CD4-positive, alpha-beta T cell (primary cell): ENCODE measurements around the gene ESCO1. TPM values are rescaled to one million over a fixed set of nuclear protein-coding genes. Genes with fewer than 3 reads are reported as not detected.

Experiments used
- ATAC-seq: fragments of 200-7000 bp; cut with Tn5 transposase; one replicate; pipeline ENCODE4 v1.10.0; 2022; ENCODE audit warnings: mild to moderate bottlenecking; ENCODE audit not compliant: poor library complexity
- CTCF ChIA-PET: fragments of 350-600 bp; sonication (Branson Sonifier 250); formaldehyde crosslinking; loops from one replicate; lab custom pipeline; 2021; ENCODE audit warnings: antibody characterized with exemption, inconsistent platforms; lab: Charles Lee
- POLR2A ChIA-PET: fragments of 350-600 bp; sonication (Branson Sonifier 250); formaldehyde crosslinking; loops from one replicate; lab custom pipeline; 2021; ENCODE audit warnings: antibody characterized with exemption, inconsistent platforms; lab: Charles Lee
- DNase-seq, 14 experiments: peaks; one replicate each; pipeline ENCODE4 v3.0.0-alpha.2; 2013 to 2020; ENCODE audit warnings: mixed read lengths in 2 of 14
- H3K27ac ChIP-seq, 2 donors: one replicate each; pipeline versions ENCODE4 v1.5.1 to v1.7.0; 2013; ENCODE audit warnings: low read length in 2 of 2, low read depth in 1 of 2, mild to moderate bottlenecking in 1 of 2
- H3K27me3 ChIP-seq, 2 experiments: 1 replicate in 1 of 2; 2 replicates in 1 of 2; pipeline versions ENCODE4 v1.6.1 to v1.7.0; 2013; ENCODE audit warnings: low read length in 2 of 2, control low read depth in 1 of 2, mild to moderate bottlenecking in 1 of 2, moderate library complexity in 1 of 2; ENCODE audit not compliant: insufficient read depth in 2 of 2, control insufficient read depth in 1 of 2
- H3K36me3 ChIP-seq: one replicate; pipeline ENCODE4 v1.6.1; 2013; ENCODE audit warnings: low read length, control low read depth; ENCODE audit not compliant: insufficient read depth
- H3K4me1 ChIP-seq: one replicate; pipeline ENCODE4 v1.6.1; 2013; ENCODE audit warnings: low read length, control low read depth; ENCODE audit not compliant: insufficient read depth
- H3K4me3 ChIP-seq: one replicate; pipeline ENCODE4 v1.5.1; 2013; ENCODE audit warnings: mild to moderate bottlenecking, low read length, moderate library complexity
- H3K9me3 ChIP-seq, 2 experiments: 1 replicate in 1 of 2; 2 replicates in 1 of 2; pipeline versions ENCODE4 v1.6.1 to v1.7.0; 2013; ENCODE audit warnings: low read length in 2 of 2, mild to moderate bottlenecking in 2 of 2, control low read depth in 1 of 2, moderate library complexity in 1 of 2; ENCODE audit not compliant: control insufficient read depth in 1 of 2, insufficient read depth in 1 of 2
- H3K27ac Mint-ChIP-seq: one replicate; pipeline ENCODE4 v1.8.0; 2020; ENCODE audit warnings: mixed read lengths
- H3K27me3 Mint-ChIP-seq: one replicate; pipeline ENCODE4 v1.8.0; 2021; ENCODE audit warnings: mixed read lengths
- H3K36me3 Mint-ChIP-seq: one replicate; pipeline ENCODE4 v1.8.0; 2021; ENCODE audit warnings: low read depth, mixed read lengths
- H3K4me1 Mint-ChIP-seq: one replicate; pipeline ENCODE4 v1.8.0; 2021; ENCODE audit warnings: low read depth, mixed read lengths
- H3K4me3 Mint-ChIP-seq: one replicate; pipeline ENCODE4 v1.8.0; 2020; ENCODE audit warnings: mild to moderate bottlenecking, mixed read lengths
- H3K9me3 Mint-ChIP-seq: one replicate; pipeline ENCODE4 v1.8.0; 2020; ENCODE audit warnings: mixed read lengths
- intact Hi-C, 2 experiments: fragments of 100-400 bp; cut with DNase I in 1 of 2; cut with micrococcal nuclease in 1 of 2; formaldehyde crosslinking; loops; one replicate each; pipeline versions ENCODE4 v1.15.1 to v1.9.0; 2023 to 2025; cut with DNase I, micrococcal nuclease
- total RNA-seq, 174 experiments: library from RNA in 2 of 174; stranded (reverse) in 2 of 174; gene quantifications; one replicate each; pipeline ENCODE4 v1.2.3 and lab custom pipeline; 2021 to 2026
- TF ChIP-seq, protein P1 (sequence below): fragments of 200-600 bp; IDR thresholded peaks from one replicate; pipeline ENCODE4 v1.8.0; 2022; ENCODE audit warnings: antibody characterized with exemption, mild to moderate bottlenecking

Gene ESCO1
- total RNA-seq, 2 experiments from 2014 or later: 31.7 to 32.8 TPM

GRCh38 chr18:21548647-21549046 lies 51.9 kb downstream of the ESCO1 start:
- ATAC-seq (no peak), DNase-seq (no peak)
- H3K4me1 ChIP-seq: no peaks in the 10 kb centered on the region
- peaks cover 84% of the 10 kb centered on the region for H3K36me3 Mint-ChIP-seq
- H3K4me1 Mint-ChIP-seq: peaks cover 8% of the 10 kb centered on the region
- intact Hi-C loops: no loop called here
- POLR2A ChIA-PET: interaction anchor here (1.3 kb wide), 1 partner anchor 52 kb away, joined by 4 read pairs; the partner anchor contains the start of gene ESCO1
- TF ChIP-seq, protein P1, sequence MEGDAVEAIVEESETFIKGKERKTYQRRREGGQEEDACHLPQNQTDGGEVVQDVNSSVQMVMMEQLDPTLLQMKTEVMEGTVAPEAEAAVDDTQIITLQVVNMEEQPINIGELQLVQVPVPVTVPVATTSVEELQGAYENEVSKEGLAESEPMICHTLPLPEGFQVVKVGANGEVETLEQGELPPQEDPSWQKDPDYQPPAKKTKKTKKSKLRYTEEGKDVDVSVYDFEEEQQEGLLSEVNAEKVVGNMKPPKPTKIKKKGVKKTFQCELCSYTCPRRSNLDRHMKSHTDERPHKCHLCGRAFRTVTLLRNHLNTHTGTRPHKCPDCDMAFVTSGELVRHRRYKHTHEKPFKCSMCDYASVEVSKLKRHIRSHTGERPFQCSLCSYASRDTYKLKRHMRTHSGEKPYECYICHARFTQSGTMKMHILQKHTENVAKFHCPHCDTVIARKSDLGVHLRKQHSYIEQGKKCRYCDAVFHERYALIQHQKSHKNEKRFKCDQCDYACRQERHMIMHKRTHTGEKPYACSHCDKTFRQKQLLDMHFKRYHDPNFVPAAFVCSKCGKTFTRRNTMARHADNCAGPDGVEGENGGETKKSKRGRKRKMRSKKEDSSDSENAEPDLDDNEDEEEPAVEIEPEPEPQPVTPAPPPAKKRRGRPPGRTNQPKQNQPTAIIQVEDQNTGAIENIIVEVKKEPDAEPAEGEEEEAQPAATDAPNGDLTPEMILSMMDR: no peak
- H3K27me3 ChIP-seq: no peaks in the 10 kb centered on the region
- H3K27ac Mint-ChIP-seq: no peak overlapping the region
- no peak overlapping the region for H3K4me3 ChIP-seq
- no peak overlapping the region for H3K27ac ChIP-seq
- CTCF ChIA-PET: no interaction called here
- H3K36me3 ChIP-seq: peaks cover 15% of the 10 kb centered on the region
- no peak overlapping the region for H3K4me3 Mint-ChIP-seq
- no peaks in the 10 kb centered on the region for H3K9me3 Mint-ChIP-seq
- H3K9me3 ChIP-seq: no peaks in the 10 kb centered on the region
- H3K27me3 Mint-ChIP-seq: no peaks in the 10 kb centered on the region

DNA sequence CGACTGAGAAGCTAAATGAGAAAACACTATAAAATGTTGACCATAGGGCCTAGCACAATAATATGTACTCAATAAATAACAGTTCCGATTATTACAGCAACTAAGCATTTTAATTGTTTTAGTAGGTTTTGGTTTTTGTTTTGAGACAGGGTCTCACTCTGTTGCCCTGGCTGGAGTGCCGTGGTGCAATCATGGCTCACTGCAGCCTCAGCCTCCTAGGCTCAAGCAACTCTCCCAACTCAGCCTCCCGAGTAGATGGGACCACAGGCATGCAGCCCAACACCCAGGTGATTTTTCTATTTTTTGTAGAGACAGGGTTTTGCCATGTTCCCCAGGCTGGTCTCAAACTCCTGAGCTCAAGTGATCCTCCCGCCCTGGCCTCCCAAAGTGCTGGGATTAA lies 54.1 kb downstream of the ESCO1 start:
- Mint-ChIP-seq H3K27me3 (no peaks in the 10 kb centered on the region), H3K36me3 (peaks cover 82% of the 10 kb centered on the region), H3K4me3 (no peak overlapping the region), H3K27ac (no peak overlapping the region), H3K9me3 (no peaks in the 10 kb centered on the region), H3K4me1 (peaks cover 12% of the 10 kb centered on the region)
- Histone ChIP-seq H3K4me1 (no peaks in the 10 kb centered on the region), H3K9me3 (no peaks in the 10 kb centered on the region), H3K27ac (no peak overlapping the region), H3K36me3 (peaks cover 18% of the 10 kb centered on the region), H3K27me3 (no peaks in the 10 kb centered on the region), H3K4me3 (no peak overlapping the region)
- TF ChIP-seq, protein P1: no peak
- POLR2A ChIA-PET: no interaction called here
- intact Hi-C loops: no loop called here
- DNase-seq (no peak), ATAC-seq (no peak)
- CTCF ChIA-PET: interaction anchor here (1.0 kb wide), 1 partner anchor 54 kb away, joined by 3 read pairs; the partner anchor contains the start of gene ESCO1

DNA sequence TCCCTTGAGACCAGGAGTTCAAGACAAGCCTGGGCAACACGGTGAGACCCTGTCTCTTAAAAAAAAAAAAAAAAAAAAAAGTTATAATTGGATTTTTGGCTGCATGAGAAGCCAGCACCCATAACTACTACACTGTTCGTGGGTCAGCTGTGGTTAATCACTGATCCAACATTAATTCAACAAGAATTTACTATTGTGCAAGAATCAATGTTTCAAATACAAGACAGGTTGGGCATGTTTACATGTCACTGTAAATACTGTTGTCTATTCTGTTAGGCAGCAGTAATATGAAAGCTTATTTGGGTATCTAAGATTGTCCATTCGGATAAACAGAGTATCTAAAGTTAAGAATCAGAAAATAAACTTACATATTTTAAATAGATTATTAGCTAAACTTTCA lies 62.3 kb downstream of the ESCO1 start:
- no peak for ATAC-seq
- peaks cover 56% of the 10 kb centered on the region for H3K36me3 ChIP-seq
- H3K9me3 Mint-ChIP-seq: no peaks in the 10 kb centered on the region
- H3K4me3 Mint-ChIP-seq: no peak overlapping the region
- H3K9me3 ChIP-seq: no peaks in the 10 kb centered on the region
- intact Hi-C loops: no loop called here
- peaks cover 74% of the 10 kb centered on the region for H3K36me3 Mint-ChIP-seq
- no peaks in the 10 kb centered on the region for H3K27me3 Mint-ChIP-seq
- no peaks in the 10 kb centered on the region for H3K4me1 ChIP-seq
- DNase-seq: no peak
- H3K27ac ChIP-seq: no peak overlapping the region
- H3K27ac Mint-ChIP-seq: no peak overlapping the region
- ChIA-PET CTCF (no interaction called here), POLR2A (no interaction called here)
- H3K4me1 Mint-ChIP-seq: peaks cover 6% of the 10 kb centered on the region
- H3K4me3 ChIP-seq: no peak overlapping the region
- TF ChIP-seq, protein P1: no peak
- H3K27me3 ChIP-seq: no peaks in the 10 kb centered on the region
